GM21367 (cell line): Measurements from ENCODE around the gene PIEZO1.

Experiments
- ATAC-seq: cut with Tn5 transposase; IDR thresholded peaks from one replicate; pipeline ENCODE4 v1.9.1; 2021; ENCODE audit not compliant: unreplicated experiment

The PIEZO1 gene

DNA sequence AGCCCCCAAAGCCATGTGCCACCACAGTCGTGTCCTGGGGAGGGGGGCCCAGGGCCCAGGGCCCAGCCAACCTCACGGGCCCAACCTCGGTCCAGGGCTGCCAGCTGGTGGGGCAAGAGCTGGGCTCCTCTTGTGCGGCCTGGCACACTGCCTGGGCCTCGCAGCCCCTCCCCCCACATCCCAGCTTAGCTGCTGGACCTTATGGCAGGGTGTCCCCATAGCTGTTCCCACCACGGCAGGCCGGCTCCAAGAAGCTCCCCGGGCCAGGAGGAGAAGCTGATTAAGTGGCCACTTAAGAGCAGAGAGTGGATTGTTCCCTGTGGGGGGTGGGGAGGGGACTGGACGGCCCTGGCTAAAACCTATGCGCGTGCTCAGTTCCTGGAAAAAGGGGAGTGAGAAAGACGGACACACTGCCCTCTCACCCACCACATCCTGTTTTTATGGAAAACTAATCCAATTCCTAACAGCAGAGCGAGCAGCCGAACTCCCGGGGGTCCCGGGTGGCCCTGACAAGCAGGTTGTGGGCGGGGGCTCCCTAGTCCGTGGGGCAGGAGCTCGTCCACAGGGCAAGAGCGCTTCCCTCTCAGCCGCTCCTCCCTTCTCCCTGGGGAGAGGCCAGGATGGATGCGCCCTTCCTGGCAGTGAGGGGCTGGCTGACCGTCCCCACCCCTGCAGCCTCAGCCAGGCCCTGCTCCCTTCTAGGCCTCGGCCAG lies 16.8 kb downstream of the PIEZO1 start:
- ATAC-seq, result no peak

DNA sequence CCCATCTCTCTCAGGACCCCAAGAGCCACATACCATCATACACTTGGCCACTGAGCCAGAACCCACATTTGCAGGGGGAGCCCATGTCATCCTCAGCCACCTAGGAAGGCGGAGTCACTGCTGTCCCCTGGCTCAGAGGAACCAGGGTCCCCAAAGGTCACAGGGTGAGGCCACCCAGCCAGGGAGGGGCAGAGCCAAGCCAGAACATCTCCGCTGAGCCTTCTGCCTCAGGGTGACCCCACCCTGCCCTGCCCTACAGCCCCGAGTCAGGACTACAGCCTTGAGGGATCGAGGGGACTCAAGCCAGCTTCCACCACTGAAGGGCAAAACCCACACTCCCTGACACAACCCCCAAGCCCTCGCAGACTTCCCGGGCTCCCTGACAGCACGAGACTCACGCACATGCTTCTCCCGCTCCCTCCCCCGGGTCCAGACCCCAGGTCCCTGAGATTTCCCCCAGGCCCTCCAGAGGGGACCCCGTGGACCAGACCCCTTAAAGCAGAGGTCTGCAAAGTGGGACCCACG lies 17.4 kb downstream of the PIEZO1 start:
- ATAC-seq, result no peak

DNA sequence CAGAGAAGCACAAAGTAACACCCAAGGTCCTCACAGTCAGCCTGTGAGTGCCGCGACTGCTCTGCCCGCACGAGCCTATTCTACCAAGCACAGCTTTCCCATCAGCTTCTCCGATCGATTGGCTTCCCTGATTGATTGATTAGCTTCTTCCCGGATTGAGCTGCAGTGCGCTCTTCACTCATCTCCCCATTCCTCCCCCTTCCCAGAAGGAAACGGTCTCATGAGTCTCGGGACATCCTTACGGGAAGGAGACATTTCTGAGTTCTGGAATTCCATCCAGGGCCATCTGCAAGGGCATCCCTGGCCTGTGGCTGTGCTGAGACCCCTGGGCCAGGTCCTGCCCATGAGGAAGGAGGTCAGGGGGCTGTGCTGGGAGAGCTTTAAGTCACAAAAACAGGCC lies 18.0 kb downstream of the PIEZO1 start:
- ATAC-seq, result no peak

DNA sequence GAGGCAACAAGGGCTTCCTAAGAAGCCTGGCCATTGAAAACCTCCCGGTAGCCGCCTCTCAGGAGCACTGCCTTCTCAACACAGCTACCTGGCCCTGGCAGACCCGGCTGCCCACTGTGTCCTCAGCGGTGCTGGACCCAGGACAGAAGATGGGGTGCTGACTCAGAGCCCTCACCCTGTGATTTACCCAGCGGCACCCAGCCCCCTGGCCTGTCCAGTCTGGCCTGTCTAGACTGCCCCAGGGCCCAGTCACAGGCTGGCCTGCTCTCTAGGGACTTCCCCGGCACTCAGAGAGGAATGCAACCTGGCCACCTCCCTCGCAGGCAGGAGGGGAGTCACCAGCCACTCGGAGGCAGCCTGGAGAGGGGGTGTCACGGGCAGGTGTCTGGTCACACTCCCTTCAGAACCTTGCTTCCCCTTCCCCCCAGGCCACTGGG lies 20.1 kb downstream of the PIEZO1 start:
- no peak for ATAC-seq

DNA sequence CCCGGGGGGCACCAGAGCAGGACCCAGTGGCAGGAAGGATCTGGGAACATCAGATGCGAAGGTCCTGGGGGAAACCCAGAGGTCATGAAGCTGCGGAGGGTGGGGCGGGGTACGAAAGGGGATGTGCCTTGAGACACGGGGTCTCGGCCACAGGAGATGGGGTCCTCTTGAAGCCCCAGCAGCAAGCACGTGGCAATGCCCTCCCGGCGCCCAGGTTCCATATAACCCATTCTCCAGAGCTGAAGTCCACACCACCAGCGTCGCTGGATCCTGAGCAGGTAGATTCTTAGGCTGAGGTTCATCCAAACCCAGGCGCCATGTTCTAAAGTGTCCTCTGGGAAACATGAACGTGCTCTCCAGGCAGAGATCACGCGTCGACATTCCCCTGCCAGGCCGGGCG lies 20.9 kb downstream of the PIEZO1 start:
- no peak for ATAC-seq

DNA sequence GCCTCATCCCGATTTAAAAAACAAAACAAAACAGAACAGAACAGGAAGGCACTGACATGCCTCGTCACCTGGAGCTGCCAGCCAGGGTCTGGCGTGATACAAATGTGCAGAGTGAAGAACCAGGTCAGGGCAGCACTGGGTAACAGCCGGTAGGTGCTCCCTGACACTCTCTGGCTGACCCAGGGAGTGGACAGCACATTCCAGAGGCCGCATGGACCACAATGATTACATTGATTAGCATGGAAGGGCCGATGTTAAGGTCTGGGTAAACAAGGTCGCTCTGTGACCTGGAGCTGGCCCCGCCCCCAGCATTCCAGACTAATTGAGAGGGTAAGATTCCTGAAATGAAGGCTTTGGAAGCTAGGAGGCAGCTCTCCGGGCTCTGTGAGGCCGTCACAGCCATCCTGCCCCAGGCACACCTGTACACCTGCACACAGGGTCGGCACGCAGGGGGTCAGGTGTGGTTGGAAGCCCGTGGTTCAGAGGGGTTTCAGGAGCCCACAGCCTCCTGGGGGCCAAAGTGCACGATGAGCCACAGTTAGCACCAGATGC lies 21.4 kb downstream of the PIEZO1 start:
- ATAC-seq, result no peak

DNA sequence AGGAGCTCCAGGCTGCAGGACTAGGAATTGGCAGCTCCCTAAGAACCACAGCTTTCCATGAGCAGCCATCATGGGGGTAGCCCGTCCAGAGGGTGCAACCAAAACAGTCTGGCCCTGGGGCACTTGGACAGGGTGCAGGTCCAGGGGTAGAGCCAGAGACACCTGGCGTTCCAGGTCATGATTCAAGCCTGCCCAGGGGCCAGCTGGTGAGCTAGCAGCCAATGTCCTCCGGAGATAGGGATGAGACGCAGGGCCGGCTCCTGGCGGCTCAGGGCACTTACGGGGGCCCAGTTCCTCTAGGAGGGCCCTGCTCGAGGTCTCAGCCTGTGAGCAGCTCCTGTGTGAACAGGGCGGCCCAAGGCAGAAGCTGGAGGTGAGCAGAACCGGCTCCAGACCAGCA lies 22.1 kb downstream of the PIEZO1 start:
- no peak for ATAC-seq

DNA sequence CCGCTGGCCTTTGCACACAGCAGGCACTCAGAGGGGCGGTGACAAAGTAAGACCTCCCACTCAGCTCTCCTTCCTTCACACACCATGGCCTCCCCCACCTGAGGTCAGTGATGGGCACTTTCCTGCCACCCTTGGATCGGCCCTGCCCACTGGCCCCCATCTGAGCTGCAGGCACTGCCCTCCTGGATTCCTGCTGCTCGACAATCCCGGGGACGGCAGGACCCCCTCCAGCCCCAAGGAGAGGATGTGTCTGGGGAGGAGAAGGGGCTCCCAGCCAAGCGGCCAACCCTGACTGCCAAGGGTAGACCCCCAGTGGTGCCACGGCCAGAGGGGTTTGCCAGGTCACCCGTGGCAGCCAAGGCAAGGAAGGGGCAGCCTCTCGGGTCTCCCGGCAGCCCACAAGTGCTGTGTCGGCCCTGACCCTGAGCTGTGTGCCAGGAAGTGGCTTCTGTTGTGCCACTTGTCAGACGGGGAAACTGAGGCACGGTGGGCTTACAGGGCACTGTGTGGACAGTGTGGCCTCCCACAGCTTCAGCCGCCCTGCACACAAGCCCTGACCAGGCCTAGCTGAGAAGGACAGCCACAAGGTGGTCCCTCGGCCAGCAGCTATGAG lies 22.7 kb downstream of the PIEZO1 start:
- no peak for ATAC-seq

DNA sequence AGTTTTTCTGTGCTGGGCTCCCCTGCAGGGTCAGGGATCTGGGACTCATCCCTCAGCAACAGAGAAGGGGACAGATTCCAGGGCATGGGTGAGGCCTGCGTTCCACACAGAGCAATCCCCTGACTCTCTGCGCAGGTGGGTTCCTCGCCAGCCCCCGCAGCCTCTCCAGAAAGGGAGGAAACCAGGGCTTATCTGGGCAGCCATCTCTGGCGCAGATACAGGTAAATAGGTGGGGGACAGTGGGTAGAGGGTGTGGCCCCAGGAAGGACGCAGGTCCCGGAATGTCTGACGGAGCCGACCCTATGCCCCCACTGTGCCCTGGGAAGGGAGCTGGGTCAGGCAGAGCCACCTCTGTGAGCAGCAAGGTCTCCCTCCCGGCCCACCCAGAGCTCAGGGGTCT lies 23.2 kb downstream of the PIEZO1 start:
- no peak for ATAC-seq

DNA sequence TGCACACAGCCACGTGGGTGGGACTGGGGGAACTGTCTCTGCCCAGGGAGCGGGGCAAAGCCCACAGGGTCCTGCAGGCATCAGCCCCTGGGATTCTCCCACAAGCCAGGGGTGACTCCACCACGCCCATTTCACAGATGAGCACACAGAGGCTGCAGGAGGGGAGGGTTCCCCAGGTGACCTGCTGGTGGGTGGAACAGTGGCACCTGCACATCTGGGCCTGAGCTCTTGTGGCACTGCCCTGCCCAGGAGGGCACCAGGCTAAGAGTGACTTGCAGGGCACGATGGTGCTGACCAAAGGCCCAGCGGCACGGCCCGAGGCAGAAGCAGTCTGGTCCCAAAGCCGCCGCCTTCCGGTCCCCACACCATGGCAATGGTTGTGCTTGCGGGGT lies 23.9 kb downstream of the PIEZO1 start:
- ATAC-seq, result no peak

DNA sequence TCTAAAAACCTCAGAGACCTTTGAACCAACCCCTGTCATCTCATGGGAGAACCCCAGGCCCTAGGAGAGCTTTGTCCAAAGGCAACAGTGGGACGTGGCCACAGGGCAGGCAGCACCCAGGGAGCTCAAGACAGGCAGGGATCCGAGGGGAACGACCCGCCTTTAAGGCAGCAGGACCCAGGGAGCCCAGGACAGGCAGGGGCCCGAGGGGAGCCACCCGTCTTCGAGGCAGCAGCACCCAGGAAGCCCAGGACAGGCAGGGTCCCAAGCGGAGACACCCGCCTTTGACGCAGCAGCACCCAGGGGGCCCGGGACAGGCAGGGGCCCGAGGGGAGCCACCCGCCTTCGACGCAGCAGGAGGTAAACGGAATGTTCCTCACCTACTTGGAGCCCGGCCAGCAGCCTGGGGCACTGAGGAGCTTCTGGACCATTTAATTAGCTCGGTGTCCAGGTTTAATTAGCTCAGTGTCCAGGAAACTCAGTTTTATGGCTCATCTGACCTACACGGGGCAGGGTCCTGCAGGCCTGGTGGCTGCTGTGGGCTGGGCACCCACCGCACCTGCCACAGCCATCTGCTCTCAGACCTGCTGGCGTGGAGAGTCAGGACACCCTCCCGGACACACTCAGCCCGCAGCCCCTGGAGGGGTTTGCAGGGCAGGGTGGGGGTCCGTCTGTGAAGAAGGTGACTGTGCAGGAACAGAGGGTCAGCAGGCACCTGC lies 24.4 kb downstream of the PIEZO1 start:
- ATAC-seq, result no peak

DNA sequence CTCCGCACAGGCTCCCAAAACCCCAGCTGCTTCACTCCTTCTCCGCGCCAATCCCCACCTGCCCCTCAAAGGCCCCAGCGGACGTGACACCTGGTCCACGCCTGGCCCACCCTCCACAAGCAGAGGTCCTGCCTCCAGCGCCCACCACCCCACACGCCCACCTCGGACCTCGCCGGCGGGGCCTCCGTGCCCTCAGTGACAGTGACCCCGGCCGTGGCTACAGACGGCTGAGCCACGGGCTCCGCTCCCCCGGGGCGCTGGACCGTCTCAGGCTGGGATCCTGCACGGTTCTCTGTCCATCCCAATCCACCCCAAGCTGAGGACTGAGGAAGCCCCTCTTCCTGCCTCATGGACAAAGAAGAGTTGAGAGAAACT lies 25.1 kb downstream of the PIEZO1 start:
- no peak for ATAC-seq

DNA sequence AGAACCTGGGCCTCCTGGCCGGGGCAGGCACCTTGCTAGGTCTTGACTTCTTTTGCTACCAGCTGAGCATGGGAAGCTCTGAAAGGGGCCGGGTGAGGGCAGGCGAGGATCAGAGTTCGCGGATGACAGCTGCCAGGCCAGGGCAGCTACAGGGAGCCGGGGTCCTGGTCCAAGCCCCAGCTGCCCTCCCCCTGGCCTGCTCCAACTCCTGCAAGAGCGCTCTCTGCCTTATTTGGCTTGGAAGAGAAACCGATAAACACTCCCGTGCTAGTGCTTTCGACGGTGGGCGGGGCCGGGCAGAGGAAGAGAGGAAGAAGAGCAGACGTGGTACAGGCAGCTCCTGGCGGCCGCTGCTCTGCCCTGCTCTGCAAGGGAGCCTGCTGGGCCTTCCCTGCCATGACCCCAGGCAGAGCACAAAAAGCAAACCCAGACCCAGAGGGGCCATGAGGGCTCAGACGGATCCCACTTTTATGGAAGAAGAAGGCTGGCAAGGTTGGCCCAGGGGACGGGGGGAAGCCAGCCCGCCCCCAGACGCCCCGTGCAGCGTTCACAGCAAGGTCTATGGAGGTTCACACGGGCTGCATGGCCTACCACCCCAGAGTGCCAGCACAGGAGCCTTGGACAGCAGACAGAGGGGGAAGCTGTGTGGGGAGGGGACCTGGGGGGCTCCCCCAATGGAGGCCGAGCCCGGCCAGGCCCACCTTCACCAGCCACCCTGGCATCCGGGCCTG lies 25.6 kb downstream of the PIEZO1 start:
- no peak for ATAC-seq

DNA sequence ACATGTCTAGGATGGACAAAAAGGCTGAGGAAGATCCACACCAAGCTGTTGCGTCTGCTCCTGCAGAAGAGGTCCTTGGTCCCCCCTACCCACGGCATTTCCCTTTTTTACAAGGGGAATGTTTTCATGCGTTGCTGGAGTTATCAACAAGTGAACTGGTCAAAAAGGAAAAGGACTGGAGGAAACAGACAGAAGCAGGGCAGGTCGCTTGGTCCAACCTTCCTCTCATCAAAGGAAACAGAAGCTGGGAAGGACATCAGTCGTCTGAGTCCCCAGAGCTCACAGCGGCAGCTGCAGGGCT lies 26.1 kb downstream of the PIEZO1 start:
- ATAC-seq, result no peak

DNA sequence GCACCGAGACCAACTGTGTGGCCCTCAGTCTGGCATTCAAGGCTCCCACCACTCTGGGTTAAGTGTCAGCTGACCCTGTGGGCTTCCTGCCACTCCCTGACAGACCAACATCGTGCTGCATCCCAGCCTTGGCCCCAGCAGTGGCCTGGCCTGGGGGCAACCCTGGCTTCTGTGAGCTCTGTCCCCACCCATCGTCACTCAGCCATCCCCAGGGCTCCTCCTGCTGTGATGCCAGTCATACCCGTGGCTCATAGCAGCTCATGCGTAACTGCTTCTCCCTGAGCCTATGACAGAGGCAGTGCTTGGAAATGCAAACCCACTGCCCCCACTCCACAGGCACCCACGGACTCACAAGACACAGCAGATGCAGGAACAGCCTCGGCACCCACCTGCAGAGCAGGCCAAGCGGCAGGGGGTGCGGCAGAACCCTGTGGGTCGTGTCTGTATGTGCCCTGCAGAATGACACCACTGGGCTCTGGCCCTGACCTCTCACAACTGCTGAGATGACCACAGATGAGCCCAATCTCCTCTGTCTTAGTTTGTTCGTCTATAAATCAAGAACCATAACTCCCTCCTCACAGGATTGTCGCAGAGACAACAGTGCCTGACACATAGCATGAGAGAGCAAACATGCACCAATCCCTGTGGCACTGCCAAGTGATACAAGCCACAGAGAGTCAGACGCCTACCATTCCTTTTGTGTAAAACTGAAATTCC lies 26.6 kb downstream of the PIEZO1 start:
- ATAC-seq, result no peak

DNA sequence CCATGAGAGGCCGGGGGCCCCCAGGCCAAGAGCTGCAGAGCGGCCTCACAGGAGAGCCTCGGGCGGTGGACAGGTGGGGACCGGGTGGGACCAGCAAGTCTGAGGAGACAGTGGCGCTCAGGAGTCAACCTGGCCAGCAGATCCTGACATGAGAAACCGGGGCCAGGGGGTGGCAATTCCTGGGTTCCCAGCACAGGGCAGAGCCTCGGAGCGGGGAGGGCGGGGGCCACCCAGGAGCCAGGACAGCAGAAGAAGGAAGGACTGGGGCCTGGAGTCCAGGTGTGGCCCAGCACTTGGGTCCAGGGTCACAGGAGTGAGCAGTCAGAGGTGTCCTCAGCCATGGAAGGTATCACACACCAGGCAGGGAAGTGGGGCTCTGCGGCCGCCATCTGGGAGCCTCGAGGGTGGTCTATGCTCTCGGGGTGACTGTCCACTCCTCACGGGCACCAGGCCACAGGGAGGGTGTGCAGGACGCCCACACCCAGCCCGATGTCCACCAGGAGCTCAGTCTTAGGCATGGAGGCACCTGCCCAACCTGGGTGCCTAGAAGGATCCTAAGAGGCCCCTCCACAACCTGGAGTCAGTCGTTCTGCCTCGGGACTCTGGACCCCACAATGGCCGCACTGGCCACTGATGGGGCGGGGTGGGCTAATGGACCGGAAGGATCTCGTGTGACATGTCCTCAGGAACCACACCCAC lies 29.1 kb downstream of the PIEZO1 start:
- ATAC-seq, result no peak

DNA sequence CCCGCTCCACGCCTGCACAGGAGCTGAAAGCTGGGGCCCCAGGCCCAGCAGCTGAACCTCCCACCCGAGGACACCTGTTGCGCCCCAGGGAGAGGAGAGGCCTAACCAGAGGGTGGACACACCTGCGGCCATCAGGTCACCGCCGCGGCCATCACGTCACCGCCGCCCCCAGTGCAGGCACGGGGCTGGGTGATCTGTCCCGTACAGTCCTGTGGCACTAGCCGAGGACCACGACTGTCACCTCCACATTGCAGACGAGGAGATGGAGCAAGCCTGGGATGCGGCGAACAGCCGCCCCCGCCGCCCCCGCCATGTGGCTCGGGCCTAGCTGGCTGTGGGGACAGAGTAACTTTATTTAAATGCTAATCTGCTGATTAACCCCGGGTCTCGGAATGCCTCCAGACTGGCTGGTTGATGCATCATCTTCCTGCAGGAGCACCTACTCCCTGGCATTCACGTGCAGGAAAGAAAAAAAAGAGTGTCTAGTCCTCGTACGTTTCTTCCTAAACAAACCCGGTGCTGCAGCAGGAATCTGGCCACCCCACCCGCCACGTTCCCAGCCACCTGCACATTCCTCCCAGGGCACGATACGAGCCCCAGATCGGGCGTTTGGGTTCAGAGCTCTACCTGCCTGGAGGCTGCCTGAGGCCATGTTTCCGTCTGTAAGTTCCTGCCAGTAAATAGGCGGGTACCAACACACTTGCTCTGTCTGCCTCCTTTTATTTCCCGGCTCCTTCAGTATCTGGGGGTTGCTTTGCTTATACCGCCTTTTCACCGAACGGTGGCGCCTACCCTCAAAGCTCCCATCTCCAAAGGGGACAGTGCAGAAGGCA lies 29.9 kb downstream of the PIEZO1 start:
- ATAC-seq, result no peak

DNA sequence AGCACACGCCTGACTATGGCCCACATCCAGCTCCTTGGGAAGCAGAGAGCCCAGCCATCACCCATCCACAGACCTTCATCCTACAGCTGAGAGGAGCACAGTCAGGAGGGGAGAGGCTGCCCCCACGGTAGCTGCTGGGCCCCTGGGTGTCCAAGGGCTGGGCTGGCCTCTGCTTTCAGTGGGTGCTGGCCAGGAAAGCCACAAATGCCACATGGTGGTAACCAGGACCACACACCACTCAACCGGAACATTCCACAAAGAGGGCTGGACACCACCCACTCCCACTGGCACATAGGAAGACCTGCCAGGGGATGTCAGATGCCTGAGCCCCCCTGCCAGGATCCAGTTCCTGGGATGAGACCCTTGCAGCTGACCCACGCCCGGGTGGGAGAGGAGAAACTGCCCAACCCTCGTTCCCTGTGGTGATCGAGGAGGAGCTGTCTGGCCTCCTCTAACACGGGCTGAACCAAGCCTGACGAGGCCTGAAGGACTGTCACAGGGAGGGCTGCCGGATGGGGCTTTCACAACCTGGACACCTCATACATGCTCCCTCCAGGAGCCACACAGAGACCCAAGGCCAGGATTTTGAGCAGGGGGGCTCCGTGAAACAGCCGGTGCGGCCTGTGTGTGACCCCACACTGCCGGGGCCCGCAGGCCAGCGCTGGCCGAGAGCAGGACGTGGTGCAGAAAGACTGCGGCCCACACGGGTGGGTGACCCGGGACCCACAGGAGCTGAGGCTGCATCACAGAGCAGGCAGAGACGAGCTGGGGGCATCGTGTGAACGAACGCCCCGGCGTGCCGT lies 30.7 kb downstream of the PIEZO1 start:
- no peak for ATAC-seq
